Nephron (organoid): ENCODE results near the gene MSANTD4.

Source experiments
- H3K27ac Mint-ChIP-seq, 3 experiments: 2 replicates each; pipeline ENCODE4 v1.8.0; 2020; ENCODE audit warnings: mixed read lengths in 3 of 3, mild to moderate bottlenecking in 2 of 3, moderate library complexity in 1 of 3
- H3K27me3 Mint-ChIP-seq: 2 replicates; pipeline ENCODE4 v1.8.0; 2021; ENCODE audit warnings: low read depth, mild to moderate bottlenecking, moderate library complexity, mixed read lengths
- H3K36me3 Mint-ChIP-seq: 2 replicates; pipeline ENCODE4 v1.8.0; 2020; ENCODE audit warnings: low read depth, mixed read lengths
- H3K4me1 Mint-ChIP-seq: 2 replicates; pipeline ENCODE4 v1.8.0; 2020; ENCODE audit warnings: mixed read lengths
- H3K4me3 Mint-ChIP-seq, 3 experiments: 2 replicates each; pipeline ENCODE4 v1.8.0; 2020; ENCODE audit warnings: mild to moderate bottlenecking in 3 of 3, mixed read lengths in 3 of 3, moderate library complexity in 2 of 3
- H3K9me3 Mint-ChIP-seq: 2 replicates; pipeline ENCODE4 v1.8.0; 2020; ENCODE audit warnings: mixed read lengths
- TF ChIP-seq, protein P1 (sequence below), 3 experiments: fragments of 200-600 bp; sonication (generic); IDR thresholded peaks; one replicate each; pipeline ENCODE4 v1.5.0; 2021; ENCODE audit warnings: antibody characterized with exemption in 3 of 3; ENCODE audit not compliant: unreplicated experiment in 3 of 3

MSANTD4 gene

DNA sequence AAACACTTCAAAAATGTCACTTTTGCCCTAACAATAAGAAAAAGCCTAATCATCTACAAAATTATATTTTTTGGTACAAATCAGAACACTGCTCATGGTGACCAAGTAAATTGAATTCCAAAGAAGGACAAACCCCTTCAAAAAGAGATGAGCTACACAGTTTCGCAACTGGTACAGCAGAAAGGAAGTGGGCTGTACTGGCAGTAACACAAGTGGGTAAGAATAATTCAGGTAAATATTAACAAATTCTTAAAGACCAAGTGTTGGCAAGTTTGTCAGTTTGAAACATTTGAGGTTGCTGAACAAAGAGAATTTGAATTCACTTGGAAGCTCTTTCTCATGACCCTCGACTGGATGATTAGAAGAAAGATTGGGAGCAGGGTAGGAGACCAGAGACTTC is 35.5 kb downstream of the MSANTD4 start:
- H3K36me3 Mint-ChIP-seq = no peaks in the 10 kb centered on the region
- TF ChIP-seq, protein P1, sequence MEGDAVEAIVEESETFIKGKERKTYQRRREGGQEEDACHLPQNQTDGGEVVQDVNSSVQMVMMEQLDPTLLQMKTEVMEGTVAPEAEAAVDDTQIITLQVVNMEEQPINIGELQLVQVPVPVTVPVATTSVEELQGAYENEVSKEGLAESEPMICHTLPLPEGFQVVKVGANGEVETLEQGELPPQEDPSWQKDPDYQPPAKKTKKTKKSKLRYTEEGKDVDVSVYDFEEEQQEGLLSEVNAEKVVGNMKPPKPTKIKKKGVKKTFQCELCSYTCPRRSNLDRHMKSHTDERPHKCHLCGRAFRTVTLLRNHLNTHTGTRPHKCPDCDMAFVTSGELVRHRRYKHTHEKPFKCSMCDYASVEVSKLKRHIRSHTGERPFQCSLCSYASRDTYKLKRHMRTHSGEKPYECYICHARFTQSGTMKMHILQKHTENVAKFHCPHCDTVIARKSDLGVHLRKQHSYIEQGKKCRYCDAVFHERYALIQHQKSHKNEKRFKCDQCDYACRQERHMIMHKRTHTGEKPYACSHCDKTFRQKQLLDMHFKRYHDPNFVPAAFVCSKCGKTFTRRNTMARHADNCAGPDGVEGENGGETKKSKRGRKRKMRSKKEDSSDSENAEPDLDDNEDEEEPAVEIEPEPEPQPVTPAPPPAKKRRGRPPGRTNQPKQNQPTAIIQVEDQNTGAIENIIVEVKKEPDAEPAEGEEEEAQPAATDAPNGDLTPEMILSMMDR (IDR thresholded peaks at IDR 0.05; ENCODE audit: unreplicated experiment in 3 of 3) = no peak
- no peaks in the 10 kb centered on the region for H3K4me1 Mint-ChIP-seq
- H3K27ac Mint-ChIP-seq = no peak overlapping the region
- H3K27me3 Mint-ChIP-seq = no peaks in the 10 kb centered on the region
- H3K4me3 Mint-ChIP-seq = no peak overlapping the region
- no peaks in the 10 kb centered on the region for H3K9me3 Mint-ChIP-seq

DNA sequence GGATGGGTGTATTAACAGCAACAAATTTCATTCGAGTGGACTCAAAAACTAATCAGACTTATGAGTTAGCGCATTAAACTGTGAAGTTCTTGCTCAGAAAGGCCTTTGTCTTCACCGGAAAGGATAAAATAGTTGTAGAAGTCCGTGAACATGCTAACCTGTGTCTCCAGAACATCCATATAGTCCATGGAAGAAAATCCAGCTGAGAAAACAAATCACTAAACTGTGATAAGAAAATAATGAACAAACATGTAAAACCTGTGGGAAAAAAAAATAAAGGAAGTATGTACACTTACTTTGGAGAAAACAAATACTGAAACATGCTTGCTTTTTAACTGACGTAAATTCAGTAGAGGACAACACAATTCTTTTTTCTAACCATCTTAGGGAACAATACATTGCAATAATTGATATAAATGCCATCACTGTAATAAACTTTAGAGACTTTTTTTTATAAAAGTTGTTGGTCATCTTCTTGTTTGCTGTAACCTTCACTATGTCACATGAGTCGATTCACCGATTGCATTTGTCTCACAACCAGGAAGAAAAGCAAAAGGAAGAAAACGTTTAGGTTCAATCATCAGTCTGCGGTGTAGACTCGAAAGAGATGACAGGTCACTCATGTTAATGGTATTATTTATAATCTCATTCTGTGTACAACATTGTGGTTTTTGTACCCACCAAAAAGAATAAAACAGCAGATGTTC is 41.9 kb downstream of the MSANTD4 start:
- no peak overlapping the region for H3K27ac Mint-ChIP-seq
- no peaks in the 10 kb centered on the region for H3K4me1 Mint-ChIP-seq

DNA sequence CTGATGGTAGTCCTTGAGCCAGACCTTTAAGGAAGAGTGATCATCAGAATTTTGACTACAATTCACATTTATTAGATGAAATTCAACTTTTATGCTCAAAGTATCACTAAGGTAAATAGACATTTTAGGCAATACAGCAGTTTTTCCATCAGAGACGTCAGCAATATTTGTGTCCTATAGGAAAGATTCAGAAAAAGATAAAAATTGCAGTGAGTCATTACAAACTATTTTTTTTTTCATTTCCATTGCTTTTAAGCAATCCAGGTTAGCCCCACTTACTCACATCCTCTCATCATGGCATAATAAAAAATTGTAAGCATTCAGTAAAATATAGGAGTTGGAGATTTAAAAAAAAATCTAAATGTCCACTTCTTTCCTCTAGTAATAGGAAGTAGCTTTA is 46.9 kb downstream of the MSANTD4 start:
- no peaks in the 10 kb centered on the region for H3K9me3 Mint-ChIP-seq

More for the DNA sequence above, 41.9 kb downstream of the MSANTD4 start:
- Mint-ChIP-seq H3K9me3 (no peaks in the 10 kb centered on the region), H3K27me3 (no peaks in the 10 kb centered on the region), H3K36me3 (no peaks in the 10 kb centered on the region), H3K4me3 (no peak overlapping the region)
- TF ChIP-seq, protein P1 (IDR thresholded peaks at IDR 0.05; ENCODE audit: unreplicated experiment in 3 of 3) = no peak

DNA sequence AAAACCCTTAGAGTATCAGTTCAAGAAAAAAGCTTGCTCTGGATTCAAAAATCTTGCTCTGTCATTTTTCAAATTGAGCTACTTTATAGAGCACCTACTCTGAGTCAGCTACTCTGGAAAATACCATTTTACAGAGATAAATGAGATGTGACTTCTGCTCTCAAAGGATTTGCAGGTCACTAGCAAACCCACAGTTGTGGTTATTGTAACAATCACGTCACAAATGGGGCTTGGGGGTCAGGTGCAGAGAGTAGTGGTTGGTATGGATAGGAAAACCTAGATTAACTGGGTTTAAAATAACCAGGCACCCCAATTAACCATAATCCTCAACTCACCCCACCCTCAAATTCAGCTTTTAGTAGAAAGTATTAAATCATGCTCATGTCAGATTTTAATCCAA is 52.3 kb downstream of the MSANTD4 start:
- Mint-ChIP-seq H3K4me3 (no peak overlapping the region), H3K4me1 (no peaks in the 10 kb centered on the region), H3K36me3 (no peaks in the 10 kb centered on the region), H3K9me3 (no peaks in the 10 kb centered on the region), H3K27ac (no peak overlapping the region), H3K27me3 (no peaks in the 10 kb centered on the region)
- TF ChIP-seq, protein P1 (IDR thresholded peaks at IDR 0.05; ENCODE audit: unreplicated experiment in 3 of 3) = no peak

More for the DNA sequence above, 46.9 kb downstream of the MSANTD4 start:
- no peak overlapping the region for H3K4me3 Mint-ChIP-seq
- H3K4me1 Mint-ChIP-seq = no peaks in the 10 kb centered on the region
- H3K36me3 Mint-ChIP-seq = no peaks in the 10 kb centered on the region
- no peak overlapping the region for H3K27ac Mint-ChIP-seq
- TF ChIP-seq, protein P1 (IDR thresholded peaks at IDR 0.05; ENCODE audit: unreplicated experiment in 3 of 3) = no peak
- no peaks in the 10 kb centered on the region for H3K27me3 Mint-ChIP-seq

DNA sequence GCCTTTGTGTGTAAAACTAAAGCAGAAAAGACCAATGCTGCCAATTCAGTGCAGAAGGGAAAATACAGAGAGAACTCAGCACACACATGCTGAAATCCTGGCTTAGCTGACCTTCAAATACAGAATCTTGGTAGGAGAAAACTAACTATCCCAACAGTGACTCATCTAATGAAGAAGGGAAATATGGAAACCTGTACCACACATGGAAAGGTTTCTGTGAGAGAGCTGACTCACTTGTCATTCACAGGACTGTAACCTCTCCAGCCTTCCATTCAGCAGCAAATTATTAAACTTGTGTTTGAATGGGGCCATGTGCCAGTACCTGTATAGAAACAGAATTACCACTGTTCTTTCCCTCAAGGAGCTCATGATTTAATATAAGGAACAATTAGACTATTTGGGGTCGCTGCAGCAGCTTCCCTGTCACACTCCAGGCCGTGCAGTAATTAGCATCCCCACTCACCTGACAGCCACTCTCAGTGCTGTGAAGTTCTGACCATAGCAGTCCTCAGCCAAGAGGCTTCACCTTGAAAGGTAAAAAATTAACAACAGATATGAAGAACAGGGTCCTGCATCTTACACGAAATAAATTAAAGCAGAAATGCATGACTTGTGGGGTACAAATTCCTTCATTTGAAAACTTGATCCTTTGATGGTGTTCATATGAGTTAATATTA is 53.9 kb downstream of the MSANTD4 start:
- Mint-ChIP-seq H3K4me3 (no peak overlapping the region), H3K4me1 (no peaks in the 10 kb centered on the region), H3K27me3 (no peaks in the 10 kb centered on the region)

More for the DNA sequence above, 53.9 kb downstream of the MSANTD4 start:
- TF ChIP-seq, protein P1 (IDR thresholded peaks at IDR 0.05; ENCODE audit: unreplicated experiment in 3 of 3) = no peak
- Mint-ChIP-seq H3K27ac (no peak overlapping the region), H3K9me3 (no peaks in the 10 kb centered on the region), H3K36me3 (no peaks in the 10 kb centered on the region)
